Gastrocnemius medialis (tissue), 4 donors: ENCODE measurements around the gene NFAT5.

ENCODE experiments used
- POLR2A ChIP-seq, 2 donors: fragments of 450-650 bp; IDR thresholded peaks; one replicate each; pipeline ENCODE4 v1.6.1; 2017; ENCODE audit warnings: antibody characterized with exemption in 2 of 2, mild to moderate bottlenecking in 2 of 2, moderate library complexity in 2 of 2
- TF ChIP-seq, protein P1 (sequence below), 5 experiments: fragments of 450-650 bp in 3 of 5; fragments of 200-600 bp in 2 of 5; sonication (generic) in 2 of 5; IDR thresholded peaks in 4 of 5; conservative IDR thresholded peaks in 1 of 5; 1 replicate in 4 of 5; 2 replicates in 1 of 5; pipeline ENCODE4 v1.5.1; 2016 to 2019; ENCODE audit warnings: antibody characterized with exemption in 5 of 5, mild to moderate bottlenecking in 3 of 5, moderate library complexity in 3 of 5

DNA sequence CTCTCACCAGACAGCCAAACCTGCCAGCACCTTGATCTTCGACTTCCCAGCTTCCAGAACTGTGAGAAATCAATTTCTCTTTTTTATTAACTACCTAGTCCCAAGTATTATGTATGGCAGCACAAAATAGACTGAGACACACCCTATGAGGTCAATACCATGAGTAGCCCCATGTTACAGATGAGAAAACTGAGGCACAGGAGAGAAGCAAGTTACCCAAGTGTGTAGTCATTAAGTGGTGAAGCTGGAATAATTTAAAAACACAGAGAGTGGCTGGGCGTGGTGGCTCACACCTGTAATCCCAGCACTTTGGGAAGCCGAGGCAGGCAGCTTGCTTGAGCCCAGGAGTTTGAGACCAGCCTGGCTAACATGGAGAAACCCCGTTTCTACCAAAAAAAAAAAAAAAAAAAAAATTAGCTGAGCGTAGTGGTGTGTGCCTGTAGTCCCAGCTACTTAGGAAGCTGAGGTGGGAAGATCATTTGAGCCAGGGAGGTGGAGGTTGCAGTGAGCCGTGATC lies 155.7 kb downstream of the NFAT5 start:
- no peak for TF ChIP-seq POLR2A (IDR thresholded peaks at IDR 0.05)
- TF ChIP-seq, protein P1, sequence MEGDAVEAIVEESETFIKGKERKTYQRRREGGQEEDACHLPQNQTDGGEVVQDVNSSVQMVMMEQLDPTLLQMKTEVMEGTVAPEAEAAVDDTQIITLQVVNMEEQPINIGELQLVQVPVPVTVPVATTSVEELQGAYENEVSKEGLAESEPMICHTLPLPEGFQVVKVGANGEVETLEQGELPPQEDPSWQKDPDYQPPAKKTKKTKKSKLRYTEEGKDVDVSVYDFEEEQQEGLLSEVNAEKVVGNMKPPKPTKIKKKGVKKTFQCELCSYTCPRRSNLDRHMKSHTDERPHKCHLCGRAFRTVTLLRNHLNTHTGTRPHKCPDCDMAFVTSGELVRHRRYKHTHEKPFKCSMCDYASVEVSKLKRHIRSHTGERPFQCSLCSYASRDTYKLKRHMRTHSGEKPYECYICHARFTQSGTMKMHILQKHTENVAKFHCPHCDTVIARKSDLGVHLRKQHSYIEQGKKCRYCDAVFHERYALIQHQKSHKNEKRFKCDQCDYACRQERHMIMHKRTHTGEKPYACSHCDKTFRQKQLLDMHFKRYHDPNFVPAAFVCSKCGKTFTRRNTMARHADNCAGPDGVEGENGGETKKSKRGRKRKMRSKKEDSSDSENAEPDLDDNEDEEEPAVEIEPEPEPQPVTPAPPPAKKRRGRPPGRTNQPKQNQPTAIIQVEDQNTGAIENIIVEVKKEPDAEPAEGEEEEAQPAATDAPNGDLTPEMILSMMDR (IDR thresholded peaks at IDR 0.05 in 4 of 5, conservative IDR thresholded peaks at IDR 0.05 in 1 of 5) = no peak
